Bronchial epithelial cell (primary cell): Measurements from ENCODE around the gene SNX2. TPM values are rescaled to one million over a fixed set of nuclear protein-coding genes. Genes with fewer than 3 reads are reported as not detected.

ENCODE experiments used
- total RNA-seq: library from RNA; depleted of rRNA; stranded (reverse); fragments of >200 nt; gene quantifications from 2 replicates; pipeline ENCODE4 v1.2.1, GENCODE V29; 2014

The SNX2 gene
- total RNA-seq, 1 donor from 2014 or later = 48.4 TPM

Other genes starting within 250 kb of the SNX2 start
- 37.1 and 53.3 TPM in 2 replicates for gene SNX24, start 70.5 kb downstream of the SNX2 start, total RNA-seq